ENCODE results near the gene SETD1B. TPM values are rescaled to one million over a fixed set of nuclear protein-coding genes. Genes with fewer than 3 reads are reported as not detected.

Gene SETD1B
- total and polyA plus RNA-seq, 2 of the 4 experiments (the other 2 are of a cell fraction) = 0.90 to 5.1 TPM

DNA sequence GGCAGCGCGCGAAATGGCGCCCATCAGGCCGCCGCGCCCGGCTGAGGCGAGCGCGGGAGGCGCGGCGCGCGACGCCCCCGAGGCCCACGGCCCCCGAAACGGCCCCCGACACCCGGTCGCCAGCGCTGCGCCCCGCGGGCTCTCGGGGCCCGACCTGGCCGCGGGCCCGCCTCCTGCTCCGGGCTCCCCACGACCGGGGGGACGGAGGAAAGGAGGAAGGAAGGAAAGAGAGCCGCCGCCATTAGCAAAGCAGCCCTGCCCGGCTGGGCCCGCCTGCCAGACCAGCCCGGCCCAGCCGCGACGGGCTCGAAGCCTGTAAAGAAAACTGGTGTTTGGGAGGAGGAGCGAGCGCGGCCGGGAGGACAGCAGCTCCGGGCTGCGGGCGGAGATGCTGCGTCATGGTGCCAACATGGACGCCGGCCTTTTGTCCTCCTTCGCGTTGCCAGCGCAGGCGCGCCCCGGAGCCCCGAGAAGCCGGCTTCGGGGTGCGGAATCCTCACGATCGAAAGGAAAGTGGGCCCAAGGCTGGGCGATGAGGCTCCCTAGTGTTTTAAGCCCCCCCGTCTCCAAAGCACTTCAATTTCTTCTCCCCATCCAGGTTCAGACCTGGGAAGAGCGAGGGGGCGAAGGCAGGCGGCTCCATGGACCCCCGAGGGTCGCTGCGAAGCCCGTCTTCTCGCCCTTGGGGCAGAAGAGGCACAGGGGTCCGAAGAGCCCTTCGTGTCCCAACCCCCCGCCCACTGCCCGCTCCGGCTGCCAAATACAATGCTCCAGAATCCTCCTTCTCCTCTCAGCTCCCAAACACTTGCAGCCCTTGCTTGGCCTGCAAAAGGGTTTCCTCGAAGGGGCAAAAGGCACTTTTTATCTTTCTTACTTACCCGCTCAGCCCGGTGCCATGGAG is 2.9 kb upstream of the SETD1B start (continued):
- TF ChIP-seq CHD1 (IDR thresholded peaks at IDR 0.05; ENCODE audit: low read depth, low read length) (no peak), MXI1 (IDR thresholded peaks at IDR 0.05; ENCODE audit: borderline replicate concordance, low read depth, low read length) (no peak), MAFK (IDR thresholded peaks at IDR 0.05; ENCODE audit: low read depth, low read length) (peak; percentile 44; the same call in 1 of the 2 replicates)

Data from IMR-90 (cell line).